Peyer's patch (tissue), 4 donors: ENCODE results near the gene CHMP4B.
A peak's percentile ranks its signal among the peaks of the same experiment; 100 is the strongest.

Source experiments
- POLR2A ChIP-seq, 2 donors: fragments of 450-650 bp; IDR thresholded peaks; one replicate each; pipeline ENCODE4 v1.5.1; 2017; ENCODE audit warnings: antibody characterized with exemption in 2 of 2, mild to moderate bottlenecking in 2 of 2, moderate library complexity in 2 of 2
- TF ChIP-seq, protein P1 (sequence below), 6 experiments: fragments of 450-650 bp in 4 of 6; fragments of 200-600 bp in 2 of 6; sonication (generic) in 1 of 6; IDR thresholded peaks; one replicate each; pipeline ENCODE4 v1.5.1; 2017 to 2019; ENCODE audit warnings: antibody characterized with exemption in 6 of 6, mild to moderate bottlenecking in 3 of 6, moderate library complexity in 1 of 6

DNA sequence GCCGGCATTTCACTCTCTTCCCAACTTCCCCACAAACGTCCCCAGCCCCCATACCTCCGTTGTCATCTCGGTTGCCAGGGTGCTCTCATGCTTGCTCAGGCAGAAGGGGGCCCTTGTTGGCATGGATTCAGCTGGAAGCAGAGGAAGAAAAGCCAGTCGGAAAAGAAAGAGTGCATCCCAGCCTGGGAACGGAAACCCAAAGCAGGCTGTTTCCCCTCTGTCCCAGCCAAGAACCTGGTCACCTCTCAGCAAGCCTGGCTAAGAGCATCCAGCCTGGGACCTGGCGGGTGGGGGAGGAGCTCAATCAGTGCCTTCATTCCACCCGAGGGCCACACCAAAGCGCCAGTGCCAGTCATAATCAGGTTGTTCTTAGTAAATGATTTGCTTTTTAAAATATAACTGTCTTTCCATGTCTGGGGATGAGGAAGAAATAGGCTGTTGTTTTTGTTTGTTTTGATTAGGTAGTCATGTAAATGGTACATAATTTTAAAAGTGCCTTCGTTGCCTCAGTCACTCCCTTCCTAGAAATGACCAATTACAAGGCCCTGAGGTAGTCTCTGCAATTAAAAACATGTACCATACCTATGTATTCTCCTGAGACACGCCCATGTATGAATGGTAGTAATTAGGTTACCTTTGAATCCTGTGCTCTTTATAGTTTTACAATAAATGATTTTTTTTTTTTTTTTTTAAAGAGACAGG lies 21.1 kb downstream of the CHMP4B start:
- TF ChIP-seq, protein P1, sequence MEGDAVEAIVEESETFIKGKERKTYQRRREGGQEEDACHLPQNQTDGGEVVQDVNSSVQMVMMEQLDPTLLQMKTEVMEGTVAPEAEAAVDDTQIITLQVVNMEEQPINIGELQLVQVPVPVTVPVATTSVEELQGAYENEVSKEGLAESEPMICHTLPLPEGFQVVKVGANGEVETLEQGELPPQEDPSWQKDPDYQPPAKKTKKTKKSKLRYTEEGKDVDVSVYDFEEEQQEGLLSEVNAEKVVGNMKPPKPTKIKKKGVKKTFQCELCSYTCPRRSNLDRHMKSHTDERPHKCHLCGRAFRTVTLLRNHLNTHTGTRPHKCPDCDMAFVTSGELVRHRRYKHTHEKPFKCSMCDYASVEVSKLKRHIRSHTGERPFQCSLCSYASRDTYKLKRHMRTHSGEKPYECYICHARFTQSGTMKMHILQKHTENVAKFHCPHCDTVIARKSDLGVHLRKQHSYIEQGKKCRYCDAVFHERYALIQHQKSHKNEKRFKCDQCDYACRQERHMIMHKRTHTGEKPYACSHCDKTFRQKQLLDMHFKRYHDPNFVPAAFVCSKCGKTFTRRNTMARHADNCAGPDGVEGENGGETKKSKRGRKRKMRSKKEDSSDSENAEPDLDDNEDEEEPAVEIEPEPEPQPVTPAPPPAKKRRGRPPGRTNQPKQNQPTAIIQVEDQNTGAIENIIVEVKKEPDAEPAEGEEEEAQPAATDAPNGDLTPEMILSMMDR (IDR thresholded peaks at IDR 0.05): no peak
- TF ChIP-seq POLR2A (IDR thresholded peaks at IDR 0.05): peak in 1 of 2 donors; percentile 39
